SW 1271 (cell line): ENCODE data around the gene RBMX.

ENCODE experiments used
- DNase-seq, 2 experiments: peaks; one replicate each; lab custom pipeline; 2025; lab: John Stamatoyannopoulos, UW

Gene RBMX

DNA sequence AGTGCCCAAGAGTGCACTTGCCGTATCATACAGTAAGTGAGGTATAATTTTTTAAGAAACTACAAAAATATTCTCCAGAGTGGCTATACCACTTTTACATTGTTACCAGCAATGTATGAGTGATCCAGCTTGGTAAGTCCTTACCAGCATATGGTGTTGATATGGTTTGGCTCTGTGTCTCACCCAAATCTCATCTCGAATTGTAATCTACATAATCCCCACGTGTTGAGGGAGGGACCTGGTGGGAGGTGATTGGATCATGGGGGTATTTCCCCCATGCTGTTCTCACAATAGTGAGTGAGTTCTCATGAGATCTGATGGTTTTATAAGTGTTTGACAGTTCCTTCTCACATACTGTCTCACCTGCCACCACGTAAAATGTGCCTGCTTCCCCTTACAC, 44.8 kb downstream of the RBMX start:
- no peak for DNase-seq

DNA sequence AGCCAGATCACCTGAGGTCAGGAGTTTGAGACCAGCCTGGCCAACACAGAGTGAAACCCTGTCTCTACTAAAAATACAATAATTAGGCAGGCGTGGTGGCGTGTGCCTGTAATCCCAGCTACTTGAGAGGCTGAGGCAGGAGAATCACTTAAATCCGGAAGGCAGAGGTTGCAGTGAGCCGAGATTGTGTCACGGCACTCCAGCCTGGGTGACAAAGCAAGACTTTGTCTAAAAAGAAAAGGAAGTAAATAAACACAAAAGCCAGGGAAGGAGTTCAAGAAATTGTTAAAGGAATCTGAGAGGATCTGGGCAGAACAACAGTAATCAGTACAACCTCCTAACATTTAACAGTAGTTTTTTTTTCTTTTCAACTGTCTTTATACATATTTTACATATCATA, 51.1 kb downstream of the RBMX start:
- no peak for DNase-seq

DNA sequence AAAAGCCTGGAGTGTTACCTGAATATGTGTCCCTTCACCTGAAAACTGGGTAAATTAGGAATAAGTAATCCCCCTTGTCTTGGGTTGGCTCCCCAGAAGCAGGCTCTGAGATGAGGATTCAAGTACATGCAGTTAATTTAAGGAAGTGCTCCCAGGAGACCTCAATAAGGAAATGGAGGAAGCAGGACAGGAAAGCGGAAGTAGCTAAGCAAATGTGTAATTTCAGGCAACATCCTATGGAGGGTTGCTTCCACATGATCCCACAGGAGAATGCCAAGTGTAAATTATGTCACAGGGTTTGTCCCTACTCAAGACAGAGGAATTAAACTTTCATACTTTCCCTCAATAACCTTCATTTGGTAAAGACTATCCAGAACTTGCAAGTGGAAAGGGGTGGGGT, 51.7 kb downstream of the RBMX start:
- DNase-seq: no peak

DNA sequence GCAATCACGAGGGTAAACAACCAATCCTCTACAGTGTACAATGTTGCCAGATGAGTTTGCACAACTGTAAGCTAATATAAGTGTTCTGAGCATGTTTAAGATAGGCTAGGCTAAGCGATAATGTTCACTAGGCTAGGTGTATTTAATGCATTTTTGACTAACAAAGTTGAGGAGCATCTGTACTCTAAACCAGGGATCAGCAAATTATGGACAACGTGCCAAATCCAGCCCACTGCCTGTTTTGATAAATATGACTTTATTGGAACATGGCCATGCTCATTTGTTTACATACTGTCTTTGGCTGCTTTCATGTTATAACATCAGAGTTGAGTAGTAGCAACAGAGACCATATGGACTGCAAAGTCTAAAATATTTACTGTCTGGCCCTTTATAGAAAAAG, 53.5 kb downstream of the RBMX start:
- DNase-seq: no peak

DNA sequence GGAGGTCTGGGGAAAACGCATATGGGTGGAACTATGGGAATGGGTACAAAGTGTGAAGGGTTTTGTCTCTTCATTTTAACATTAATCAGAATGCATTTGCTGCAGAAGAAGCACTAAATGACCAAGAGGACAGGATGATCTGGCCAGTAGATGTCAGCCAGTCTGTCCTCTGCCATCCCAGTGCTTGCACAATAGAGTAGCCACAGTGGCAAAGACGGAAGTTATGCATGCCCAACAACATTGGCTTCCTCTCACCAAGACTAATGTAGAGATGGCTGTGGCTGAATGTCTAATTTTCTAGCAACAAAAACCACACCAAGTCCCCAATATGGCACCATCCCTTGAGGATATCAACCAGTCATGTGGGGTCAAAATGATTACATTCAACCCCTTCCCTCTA, 54.8 kb downstream of the RBMX start:
- no peak for DNase-seq
